Femur (tissue), 1 donor: ENCODE data around the gene ZNF285.
"Not testable (repeated sequence)": the region's sequence is repeated elsewhere in the genome, so short reads cannot be mapped to it uniquely, and the experiment has no call there.

ENCODE experiments used
- DNase-seq: peaks from one replicate; pipeline ENCODE4 v3.0.0-alpha.2; 2017

Gene ZNF285

DNA sequence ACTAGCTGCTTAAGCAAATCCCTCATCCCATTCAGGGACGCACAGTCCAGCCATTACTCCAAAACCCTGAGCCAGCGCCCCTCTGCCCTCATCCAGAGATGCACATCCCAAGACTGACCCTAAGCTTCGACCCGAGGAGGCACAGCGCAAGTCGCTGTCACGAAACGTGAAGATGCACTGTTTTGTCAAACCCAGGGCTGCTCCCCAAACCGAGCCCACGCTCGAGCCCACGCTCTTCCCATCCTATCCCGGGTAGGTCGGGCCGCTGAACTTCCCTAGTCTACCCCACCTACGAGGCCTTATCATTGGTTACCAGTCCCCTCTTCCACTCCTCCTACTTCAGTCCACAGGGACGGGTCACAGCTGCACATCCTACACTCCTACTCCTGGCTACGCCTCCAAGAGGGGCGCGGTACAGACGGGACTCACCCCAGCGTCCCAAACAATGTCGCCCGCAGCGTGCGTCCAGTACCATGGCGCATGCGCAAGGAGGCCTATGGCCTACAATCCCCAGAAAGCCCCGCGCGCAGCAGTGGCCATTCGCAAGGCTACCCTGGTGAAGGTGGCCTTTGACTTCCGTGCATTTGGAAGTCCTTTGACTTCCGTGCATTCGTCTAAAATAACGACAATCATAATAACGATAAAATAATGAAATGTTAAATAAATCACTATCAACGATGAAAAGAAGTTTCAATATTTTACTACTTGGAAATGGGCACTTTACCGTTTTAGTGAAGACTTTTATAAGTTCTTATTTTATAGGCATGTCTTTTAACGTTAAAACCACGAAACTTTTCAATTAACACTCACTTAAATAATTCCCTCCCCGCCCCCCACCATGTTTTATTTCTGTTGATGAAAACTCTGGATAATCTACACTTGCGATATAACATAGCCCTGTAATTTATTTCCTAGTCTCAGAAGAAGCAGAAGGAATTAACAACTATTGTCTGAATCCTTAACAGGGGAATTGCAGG lies at the start of gene ZNF285:
Gene ZNF285 (minus strand): TSS at position 470 of the 977 bp plus-strand sequence. CDS start 4,395 bp downstream, outside the sequence.
- peak; percentile 97 for DNase-seq

DNA sequence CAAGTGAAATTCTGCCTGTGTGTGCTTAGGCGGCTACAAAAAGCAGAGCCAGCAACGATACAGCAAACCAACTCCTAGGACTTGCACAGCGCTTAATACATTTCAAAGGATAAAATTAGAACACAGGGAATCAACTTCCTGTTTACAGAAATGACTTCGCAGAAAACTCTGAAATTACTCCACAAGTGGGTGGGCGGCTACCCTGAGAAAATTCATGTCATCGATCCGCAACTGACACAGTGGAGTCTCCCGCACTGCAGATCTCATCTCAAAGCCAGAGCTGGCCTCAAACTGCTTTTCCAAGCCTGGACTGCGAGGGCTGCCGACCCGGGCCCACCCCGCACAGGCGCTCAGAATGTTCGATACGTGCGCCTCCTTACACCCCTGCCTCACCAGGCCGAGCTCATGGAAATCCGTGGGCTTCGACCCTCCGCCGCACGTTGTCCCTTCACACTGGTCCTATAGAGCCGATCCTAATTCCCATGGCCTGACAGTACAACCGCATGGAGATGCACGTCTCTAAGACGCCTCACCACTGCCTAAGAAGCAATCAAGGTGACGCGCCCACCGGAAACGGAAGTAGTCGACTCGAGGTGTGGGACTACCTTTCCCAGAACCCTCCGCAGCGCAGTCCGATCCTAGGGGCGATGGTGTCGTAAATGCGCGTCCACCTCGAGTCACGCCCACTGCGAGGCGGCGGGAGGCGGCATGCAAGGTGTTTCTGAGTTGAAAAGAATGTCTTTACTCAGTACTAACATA lies 46.7 kb upstream of the ZNF285 start, which contains the start of gene ZNF229:
Gene ZNF229 (minus strand): TSS at position 557 of the 759 bp plus-strand sequence. CDS start 5,625 bp downstream, outside the sequence.
- DNase-seq, result peak; percentile 91

DNA sequence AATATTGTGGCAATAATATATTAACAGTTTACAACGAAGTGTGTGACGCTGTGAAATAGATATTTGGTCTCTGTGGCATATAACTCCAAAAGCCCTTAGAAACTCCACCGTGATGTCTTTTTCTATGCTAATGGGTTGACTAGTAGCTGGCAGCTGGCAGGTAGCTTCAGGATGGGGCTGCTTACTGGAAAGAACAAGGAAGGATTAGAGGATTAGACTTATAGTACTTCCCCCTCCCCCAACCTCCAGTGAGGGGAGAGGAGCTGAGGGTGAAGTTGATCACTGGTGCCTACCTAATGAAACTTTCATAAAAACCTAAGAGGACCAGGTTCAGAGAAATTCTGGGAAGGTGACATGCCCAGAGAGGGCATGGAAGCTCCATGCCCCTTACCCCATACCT lies 37.0 kb upstream of the ZNF285 start:
- no peak for DNase-seq

DNA sequence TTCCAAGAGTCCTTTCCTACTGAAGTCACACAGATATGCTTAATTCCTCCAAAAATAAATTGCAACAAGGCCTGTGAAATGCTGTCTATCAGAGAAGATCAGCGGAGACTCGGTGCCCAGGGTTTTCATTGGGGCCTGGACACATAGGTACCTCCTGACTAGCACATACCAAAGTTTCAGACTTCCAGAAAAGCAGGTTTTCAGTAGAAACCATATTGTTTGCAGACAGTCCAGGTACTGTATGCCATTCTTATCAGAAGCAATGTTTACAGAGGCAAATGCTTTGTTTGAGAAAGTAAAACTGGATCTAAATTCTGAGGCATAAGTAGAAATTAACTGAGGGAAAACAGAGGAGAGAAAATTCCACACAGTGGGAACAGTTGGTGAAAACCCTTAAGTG lies 34.0 kb upstream of the ZNF285 start:
- DNase-seq, result no peak

DNA sequence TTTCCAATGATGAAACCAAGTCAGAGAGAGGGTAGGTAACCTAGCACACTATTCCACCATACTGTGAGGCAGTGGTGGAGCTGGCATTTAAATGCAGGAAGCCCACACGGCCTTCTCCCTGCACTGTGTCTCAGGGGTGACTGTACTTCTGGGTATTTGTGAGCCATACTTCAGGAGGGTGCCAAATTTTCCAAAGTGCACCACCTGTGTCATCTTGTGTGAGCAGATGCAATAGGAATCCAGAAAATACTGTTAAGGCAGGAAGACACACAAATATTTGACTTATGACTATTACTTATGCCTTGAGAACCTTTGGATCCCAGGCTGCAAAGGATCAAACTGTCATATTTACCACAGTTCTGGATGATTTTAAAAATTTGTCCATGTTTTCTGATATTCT lies 29.5 kb upstream of the ZNF285 start:
- DNase-seq, result no peak

DNA sequence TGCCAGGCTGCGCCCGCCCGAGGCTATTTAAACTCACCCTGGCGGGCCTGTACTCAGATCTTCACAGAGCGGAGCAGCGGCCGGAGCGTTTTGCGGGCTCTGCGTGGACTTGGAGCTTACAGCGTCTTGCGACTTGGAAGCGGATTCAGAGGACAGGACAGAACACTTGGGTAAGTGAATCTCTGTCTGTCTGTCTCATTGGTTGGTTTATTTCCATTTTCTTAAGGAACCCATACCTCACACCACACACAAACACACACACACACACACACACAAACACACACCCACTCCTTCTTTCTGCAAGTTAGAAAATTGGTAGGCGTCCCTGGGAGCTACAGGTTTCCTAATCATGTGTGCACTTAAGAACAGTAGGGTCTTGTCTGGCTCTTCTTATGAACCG lies 14.1 kb upstream of the ZNF285 start:
- DNase-seq, result not testable (repeated sequence)

DNA sequence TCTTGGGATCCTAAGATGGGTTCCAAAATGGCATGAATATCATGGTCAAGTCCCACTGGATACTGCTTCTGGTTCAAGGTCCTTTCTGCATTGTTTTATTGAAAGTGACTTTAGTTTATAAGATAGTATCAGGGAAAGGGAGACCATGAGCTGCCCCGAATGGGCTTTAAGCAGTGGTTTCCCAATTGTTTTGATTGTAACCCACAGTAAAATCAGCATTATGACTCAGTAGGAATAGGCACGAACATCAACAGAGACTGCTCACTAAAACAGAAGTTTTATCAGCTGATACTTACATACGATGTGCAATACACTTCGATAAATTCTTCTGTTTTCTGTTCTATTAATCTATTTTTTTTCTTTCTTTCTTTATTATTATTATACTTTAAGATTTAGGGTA lies 12.1 kb downstream of the ZNF285 start:
- not testable (repeated sequence) for DNase-seq

DNA sequence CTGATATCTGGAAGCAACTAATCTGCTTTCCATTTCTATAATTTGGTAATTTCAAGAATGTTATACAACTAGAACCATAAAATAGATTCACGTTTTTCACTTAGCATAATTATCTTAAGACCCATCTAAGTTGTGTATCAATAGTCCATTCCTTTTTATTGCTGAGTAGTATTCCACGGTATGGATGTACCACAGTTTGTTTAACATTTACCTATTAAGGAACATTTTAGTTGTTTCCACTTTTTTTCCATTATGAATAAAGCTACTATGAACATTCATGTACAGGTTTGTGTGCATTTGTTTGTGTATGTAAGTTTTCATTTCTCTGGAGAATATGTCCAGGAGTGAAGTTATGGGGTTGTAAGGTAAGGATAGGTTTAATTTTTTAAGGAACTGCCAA lies 26.6 kb downstream of the ZNF285 start:
- no peak for DNase-seq

DNA sequence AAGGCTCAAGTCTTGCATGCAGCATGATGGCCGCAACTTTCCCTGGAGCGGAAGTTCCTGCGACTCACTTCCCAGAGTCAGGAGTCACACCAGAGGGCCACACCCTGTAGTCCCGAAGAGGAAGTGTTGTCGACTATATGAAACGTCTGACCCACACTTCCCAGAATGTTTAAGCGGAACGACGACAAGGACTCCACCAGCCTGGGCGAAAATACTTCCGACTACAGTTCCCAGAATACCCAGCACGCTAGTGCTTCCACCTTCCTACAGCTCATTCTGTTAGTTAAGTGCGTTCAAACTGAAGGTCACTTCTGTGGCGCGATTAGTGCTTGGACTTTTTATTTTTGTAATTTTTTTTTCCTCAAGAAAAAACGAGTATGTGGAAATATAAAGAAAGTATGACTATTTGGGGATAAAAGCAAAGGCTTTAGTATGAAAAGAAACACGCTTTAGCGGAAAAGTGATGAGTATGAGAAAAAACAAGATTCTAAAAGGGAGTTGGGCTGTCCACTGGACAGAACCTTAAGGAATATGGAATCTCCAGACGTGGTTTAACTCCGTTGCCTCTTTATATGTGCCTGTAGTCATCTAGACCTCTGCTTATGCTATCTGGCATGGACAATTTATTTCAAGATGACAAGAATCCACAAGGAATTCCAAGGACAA lies 29.5 kb downstream of the ZNF285 start:
- no peak for DNase-seq

DNA sequence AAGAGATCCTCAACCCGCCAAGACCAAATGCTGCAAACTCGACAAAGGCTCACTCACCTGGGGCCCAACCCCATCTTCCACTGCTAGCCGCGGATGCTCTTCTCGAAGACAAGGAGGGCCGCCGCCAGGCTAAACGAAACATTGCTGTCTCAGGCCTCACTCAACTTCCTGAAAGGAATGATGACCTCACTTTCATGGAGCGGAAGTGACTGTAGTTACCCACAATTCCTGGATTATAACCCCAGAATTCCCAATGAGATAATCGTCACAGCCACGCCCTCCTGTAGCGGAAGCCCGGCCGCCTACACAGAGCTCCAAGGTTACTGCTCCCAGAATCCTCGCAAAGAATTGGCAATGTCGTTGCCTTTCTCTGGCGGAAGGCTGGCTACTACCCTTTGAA lies 34.4 kb downstream of the ZNF285 start:
- no peak for DNase-seq

DNA sequence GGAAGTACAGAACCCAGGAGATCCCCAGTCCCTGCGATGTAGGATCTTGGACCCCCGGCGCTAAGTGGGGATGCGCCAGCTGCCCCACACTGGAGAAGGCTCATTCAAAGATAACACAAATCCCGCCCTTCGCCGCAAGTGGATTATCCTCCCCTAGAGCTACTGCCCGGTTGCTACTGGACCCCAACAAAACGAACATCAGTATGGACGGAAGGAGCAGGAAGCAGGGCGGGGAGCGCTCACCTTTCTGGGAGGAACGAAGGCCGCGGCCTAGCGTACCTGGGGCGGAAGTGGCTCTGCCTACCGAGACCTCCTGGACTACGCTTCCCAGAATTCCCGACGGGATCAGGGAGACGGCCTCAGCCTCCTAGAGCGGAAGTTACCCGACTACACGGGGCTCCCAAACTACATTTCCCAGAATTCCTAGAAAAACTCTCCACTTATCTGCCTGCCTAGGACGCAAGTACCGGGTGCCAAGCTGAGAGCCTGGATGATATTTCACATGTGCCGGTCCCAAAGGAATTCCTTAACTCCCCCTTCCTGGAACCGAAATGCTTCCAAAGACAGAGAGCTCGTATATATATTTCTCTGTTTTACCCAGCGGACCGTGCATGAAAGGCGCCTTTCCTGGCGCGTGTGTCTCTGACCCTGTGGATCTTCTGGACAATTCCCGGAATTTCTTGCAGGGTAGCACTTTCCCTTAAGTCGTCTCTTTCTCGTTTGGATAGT lies 44.9 kb downstream of the ZNF285 start, which contains the start of gene ZNF112:
Gene ZNF112 (minus strand): TSS at position 298 of the 729 bp plus-strand sequence. CDS start 16,141 bp downstream, outside the sequence.
- DNase-seq, result peak; percentile 93

DNA sequence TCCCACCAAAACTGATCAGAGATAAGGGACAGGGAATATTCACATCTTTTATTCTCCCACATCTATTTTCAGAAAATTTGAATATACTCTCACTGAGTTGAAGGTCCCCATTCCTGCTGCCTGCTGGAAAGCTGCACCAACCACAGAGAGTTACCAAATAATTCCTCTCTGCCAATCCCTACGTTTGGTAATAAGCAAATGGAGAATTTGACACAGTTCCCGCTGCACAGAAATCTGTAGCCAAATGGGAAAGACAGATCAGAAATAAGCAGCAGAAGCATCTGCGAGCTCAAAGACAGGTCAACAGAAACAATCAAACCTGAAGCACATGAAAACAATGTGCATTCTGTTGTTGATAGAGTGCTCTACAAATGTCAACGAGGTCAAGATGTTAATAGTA lies 54.9 kb downstream of the ZNF285 start:
- no peak for DNase-seq

DNA sequence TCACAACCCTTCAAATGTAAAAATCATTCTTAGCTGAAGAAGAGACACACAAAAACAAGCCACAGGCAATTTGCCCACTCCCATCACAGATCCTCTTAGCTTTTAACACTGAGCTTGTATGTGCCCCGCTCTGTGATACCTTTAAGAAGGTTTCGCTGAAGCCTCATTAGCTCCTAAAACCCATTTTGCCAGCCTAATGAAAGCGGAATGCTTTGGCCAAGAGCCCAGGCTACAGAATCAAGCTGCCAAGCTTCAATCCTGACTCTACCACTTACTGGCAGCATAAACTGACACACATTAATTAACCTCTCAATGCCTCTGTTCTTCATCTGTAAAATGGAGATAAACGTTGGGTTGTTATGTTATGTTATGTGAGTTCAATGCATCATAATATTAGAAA lies 55.4 kb downstream of the ZNF285 start:
- no peak for DNase-seq

DNA sequence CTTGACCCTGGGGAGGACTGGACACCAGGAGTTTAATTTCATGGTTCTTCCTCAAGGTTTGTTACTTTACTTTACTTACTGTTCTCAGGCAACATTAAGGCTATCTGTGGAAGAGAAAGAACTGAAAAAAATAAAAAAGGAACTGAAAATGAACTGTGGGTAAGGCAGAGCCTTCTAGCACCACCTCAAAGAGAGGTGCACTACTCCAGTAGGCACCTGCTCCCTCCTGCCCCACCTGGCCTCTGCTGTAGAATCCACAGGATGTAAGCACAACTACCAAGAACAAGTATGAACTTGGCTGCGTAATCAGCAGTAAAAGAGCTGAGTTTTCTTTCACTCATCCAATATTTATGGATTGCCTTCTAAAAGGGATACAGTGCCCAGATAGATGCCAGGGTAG lies 57.2 kb downstream of the ZNF285 start:
- no peak for DNase-seq

DNA sequence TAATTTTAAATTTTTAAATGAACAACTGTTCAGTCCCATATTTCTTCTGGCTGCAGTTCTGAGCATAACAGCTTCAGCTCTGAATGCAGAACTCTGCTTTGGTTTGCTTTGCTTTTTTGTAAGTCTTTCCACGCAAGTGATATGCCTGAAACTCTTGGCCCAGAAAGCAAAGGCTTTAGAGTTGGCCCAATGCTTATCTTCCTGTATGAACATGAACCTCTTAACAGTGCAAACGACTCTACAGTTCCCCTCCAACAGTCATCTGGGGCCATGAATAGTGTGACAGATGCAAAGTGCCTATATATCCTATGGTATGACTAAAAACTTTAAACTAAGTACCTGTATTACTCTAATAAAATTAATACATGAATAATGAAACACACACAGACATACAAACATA lies 59.6 kb downstream of the ZNF285 start:
- DNase-seq, result no peak

DNA sequence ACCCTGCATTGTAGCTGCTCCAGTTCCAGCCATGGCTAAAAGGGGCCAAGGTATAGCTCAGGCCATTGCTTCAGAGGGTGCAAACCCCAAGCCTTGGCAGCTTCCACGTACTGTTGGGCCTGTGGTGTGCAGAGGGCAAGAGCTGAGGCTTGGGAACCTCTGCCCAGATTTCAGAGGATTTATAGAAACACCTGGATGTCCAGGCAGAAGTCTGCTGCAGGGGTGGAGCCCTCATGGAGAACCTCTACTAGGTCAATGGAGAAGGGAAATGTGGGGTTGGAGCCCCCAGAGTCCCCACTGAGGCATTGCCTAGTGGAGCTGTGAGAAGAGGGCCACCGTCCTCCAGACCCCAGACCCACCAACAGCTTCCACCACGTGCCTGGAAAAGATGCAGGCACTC lies 66.8 kb downstream of the ZNF285 start:
- DNase-seq, result not testable (repeated sequence)
